Cardiac muscle cell (in vitro differentiated cells and primary cell): ENCODE data around the gene SMYD3. TPM values are rescaled to one million over a fixed set of nuclear protein-coding genes. Genes with fewer than 3 reads are reported as not detected.
"Not testable (repeated sequence)": the region's sequence is repeated elsewhere in the genome, so short reads cannot be mapped to it uniquely, and the experiment has no call there.

Source experiments
- DNase-seq, 2 donors: peaks; one replicate each; pipeline versions ENCODE4 v3.0.0 to v3.0.0-alpha.2; 2010 to 2017; ENCODE audit warnings: low read depth in 1 of 2, low spot score in 1 of 2
- H3K27ac ChIP-seq: fragments of 200-600 bp; sonication (generic); 2 replicates; pipeline ENCODE4 v1.5.1; 2016
- H3K27me3 ChIP-seq: fragments of 200-600 bp; sonication (generic); 2 replicates; pipeline ENCODE4 v1.6.0; 2016; ENCODE audit warnings: control low read depth
- H3K36me3 ChIP-seq: fragments of 200-600 bp; sonication (generic); 2 replicates; pipeline ENCODE4 v1.5.1; 2016; ENCODE audit warnings: control low read depth
- H3K4me1 ChIP-seq: fragments of 200-600 bp; sonication (generic); 2 replicates; pipeline ENCODE4 v1.8.1; 2017; ENCODE audit warnings: low read depth, mild to moderate bottlenecking, mixed run types
- H3K4me3 ChIP-seq: fragments of 200-600 bp; sonication (generic); 2 replicates; pipeline ENCODE4 v1.5.1; 2016; ENCODE audit warnings: mild to moderate bottlenecking
- H3K9me3 ChIP-seq: fragments of 200-600 bp; sonication (generic); 2 replicates; pipeline ENCODE4 v1.5.1; 2017; ENCODE audit warnings: low read depth, mild to moderate bottlenecking, control low read depth
- polyA plus RNA-seq: library from polyadenylated mRNA; unstranded; fragments of >200 nt; fragmentation: Nextera tagmentation; extraction: Ambion mirVana; gene quantifications from 2 replicates; pipeline ENCODE4 v1.2.1, GENCODE V29; 2016
- total RNA-seq: library from RNA; depleted of rRNA; stranded (reverse); fragments of >200 nt; gene quantifications from 2 replicates; pipeline ENCODE4 v1.2.3, GENCODE V29; 2016
- TF ChIP-seq, protein P1 (sequence below): IDR thresholded peaks from 2 replicates; pipeline ENCODE4 v1.5.1; 2012; ENCODE audit warnings: low read depth, mild to moderate bottlenecking, low read length

Gene SMYD3
- total and polyA plus RNA-seq, 2 experiments from 2014 or later: 47.2 to 50.8 TPM

DNA sequence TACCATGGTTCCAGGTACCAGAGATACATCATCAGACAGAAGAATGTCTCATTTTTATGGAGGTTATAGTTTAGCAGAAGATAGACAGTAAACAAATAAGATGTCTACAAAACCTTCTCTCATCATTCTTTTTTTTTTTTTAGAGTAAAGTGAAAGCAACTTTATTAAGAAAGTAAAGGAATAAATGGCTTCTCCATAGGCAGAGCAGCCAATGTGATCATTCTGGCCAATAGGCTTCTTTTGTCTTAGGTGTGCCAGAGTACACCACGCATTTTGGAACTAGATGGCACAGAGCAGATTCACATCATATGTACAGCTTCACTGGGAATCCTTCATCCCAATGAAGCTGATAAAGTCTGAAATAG lies 428.2 kb downstream of the SMYD3 start:
- H3K4me3 ChIP-seq: no peak overlapping the region
- TF ChIP-seq, protein P1, sequence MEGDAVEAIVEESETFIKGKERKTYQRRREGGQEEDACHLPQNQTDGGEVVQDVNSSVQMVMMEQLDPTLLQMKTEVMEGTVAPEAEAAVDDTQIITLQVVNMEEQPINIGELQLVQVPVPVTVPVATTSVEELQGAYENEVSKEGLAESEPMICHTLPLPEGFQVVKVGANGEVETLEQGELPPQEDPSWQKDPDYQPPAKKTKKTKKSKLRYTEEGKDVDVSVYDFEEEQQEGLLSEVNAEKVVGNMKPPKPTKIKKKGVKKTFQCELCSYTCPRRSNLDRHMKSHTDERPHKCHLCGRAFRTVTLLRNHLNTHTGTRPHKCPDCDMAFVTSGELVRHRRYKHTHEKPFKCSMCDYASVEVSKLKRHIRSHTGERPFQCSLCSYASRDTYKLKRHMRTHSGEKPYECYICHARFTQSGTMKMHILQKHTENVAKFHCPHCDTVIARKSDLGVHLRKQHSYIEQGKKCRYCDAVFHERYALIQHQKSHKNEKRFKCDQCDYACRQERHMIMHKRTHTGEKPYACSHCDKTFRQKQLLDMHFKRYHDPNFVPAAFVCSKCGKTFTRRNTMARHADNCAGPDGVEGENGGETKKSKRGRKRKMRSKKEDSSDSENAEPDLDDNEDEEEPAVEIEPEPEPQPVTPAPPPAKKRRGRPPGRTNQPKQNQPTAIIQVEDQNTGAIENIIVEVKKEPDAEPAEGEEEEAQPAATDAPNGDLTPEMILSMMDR: no peak
- DNase-seq: no peak

DNA sequence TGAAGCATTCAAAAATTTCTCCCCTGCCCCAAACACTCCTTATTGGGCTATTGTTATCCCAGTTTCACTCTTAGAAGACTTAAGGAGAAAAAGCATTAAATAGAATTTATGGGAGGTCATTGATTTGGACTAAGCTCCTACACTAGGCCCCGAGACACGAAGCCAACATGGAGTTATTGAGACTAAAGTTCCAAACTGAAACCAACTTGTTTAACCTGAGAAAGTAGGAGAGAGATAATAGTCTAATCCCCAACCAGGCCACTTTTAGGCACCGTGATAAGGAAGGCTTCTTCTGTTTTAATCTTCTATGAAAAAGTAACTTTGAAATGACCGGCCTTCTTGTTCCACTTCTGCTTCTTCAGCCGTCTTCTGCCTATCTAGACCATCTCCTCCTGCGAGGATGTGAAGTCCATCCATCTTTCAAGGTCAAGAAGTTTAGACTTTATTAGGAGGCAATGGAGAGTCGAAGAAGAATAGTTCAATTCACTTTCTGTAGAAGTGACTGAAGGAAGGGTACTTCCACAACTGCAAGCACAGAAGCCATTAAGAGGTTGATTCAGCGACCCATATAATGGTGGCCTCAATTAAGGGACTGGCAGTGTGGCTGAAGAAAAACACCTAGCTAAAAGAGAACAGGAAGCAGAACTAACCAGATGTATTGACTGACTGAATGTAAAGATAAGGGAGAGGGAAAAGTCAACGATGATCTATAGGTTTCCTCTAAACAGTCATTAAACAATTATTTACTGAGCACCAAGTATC lies 428.8 kb downstream of the SMYD3 start:
- peaks cover 17% of the 10 kb centered on the region for H3K4me1 ChIP-seq
- DNase-seq: no peak
- no peak overlapping the region for H3K27ac ChIP-seq
- no peaks in the 10 kb centered on the region for H3K27me3 ChIP-seq
- H3K4me3 ChIP-seq: no peak overlapping the region
- H3K36me3 ChIP-seq: no peaks in the 10 kb centered on the region
- H3K9me3 ChIP-seq: no peaks in the 10 kb centered on the region
- TF ChIP-seq, protein P1: no peak

More for the DNA sequence above, 428.2 kb downstream of the SMYD3 start:
- Histone ChIP-seq H3K27me3 (no peaks in the 10 kb centered on the region), H3K27ac (no peak overlapping the region), H3K4me1 (peaks cover 17% of the 10 kb centered on the region), H3K9me3 (no peaks in the 10 kb centered on the region), H3K36me3 (no peaks in the 10 kb centered on the region)

DNA sequence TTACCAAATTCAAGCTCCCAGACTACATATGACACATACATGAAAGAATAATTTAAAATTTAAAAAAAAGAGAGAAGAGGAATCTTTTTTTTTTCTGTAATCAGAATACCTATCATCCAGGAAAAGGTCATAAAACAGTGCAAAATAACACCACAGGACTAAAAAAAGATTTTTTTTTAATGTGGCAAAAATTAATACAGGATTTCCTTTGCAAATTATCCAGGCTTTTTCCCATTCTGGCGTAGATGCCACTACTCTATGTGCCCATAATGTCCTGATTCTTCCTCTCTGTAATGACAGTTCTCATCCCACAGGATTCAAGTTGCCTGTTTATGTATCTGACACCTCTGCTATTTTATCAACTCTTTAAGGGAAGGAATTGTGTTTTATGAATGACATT lies 429.6 kb downstream of the SMYD3 start:
- Histone ChIP-seq H3K4me3 (no peak overlapping the region), H3K27me3 (no peaks in the 10 kb centered on the region), H3K27ac (no peak overlapping the region), H3K36me3 (no peaks in the 10 kb centered on the region), H3K4me1 (peaks cover 17% of the 10 kb centered on the region), H3K9me3 (no peaks in the 10 kb centered on the region)
- no peak for DNase-seq
- TF ChIP-seq, protein P1: no peak

DNA sequence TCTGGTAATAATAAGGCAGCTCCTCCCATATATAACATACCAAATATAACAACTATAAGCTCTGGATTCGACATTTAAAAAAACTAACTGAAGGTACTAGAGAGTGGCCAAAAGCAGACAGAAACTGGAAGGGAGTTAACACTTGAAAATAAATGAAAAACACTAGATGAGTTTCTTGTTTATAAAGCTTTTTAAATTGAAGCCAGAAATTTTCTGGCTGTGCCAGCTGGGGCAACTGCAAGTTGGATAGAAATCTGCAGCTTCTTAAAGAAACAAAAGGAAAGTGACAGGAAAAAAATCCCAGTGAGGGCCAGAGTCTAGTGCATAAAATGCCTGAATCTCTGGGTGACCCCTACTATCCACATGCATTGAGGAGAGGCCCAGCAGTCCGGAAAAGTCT lies 432.7 kb downstream of the SMYD3 start:
- Histone ChIP-seq H3K4me1 (peaks cover 21% of the 10 kb centered on the region), H3K4me3 (no peak overlapping the region), H3K9me3 (no peaks in the 10 kb centered on the region), H3K27ac (no peak overlapping the region), H3K27me3 (no peaks in the 10 kb centered on the region), H3K36me3 (no peaks in the 10 kb centered on the region)
- TF ChIP-seq, protein P1: no peak
- no peak for DNase-seq

DNA sequence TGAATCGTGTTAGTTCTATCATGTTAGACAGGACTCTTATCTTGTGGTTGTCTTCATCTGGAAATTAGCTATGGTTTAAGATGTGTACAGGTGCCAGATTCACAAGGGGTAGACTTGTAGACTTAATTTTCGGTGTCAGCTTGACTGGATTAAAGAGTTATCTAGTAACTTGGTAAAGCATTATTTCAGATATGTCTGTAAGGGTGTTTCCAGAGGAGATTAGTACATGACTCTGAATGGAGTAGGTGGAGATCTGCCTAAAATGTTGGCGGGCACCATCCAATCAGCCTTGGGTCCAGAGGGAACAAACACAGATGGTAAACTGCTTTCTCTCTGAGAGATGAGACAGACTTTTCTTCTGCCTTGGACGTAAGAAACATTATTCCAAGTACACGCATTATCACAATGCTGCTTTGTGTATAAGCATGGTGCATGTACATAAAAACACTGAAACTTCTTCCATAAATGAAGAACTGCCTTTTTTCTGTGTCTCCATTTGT lies 434.6 kb downstream of the SMYD3 start:
- Histone ChIP-seq H3K36me3 (no peaks in the 10 kb centered on the region), H3K9me3 (no peaks in the 10 kb centered on the region), H3K4me3 (no peak overlapping the region), H3K27ac (no peak overlapping the region), H3K27me3 (no peaks in the 10 kb centered on the region), H3K4me1 (peaks cover 18% of the 10 kb centered on the region)
- TF ChIP-seq, protein P1: no peak
- no peak for DNase-seq

DNA sequence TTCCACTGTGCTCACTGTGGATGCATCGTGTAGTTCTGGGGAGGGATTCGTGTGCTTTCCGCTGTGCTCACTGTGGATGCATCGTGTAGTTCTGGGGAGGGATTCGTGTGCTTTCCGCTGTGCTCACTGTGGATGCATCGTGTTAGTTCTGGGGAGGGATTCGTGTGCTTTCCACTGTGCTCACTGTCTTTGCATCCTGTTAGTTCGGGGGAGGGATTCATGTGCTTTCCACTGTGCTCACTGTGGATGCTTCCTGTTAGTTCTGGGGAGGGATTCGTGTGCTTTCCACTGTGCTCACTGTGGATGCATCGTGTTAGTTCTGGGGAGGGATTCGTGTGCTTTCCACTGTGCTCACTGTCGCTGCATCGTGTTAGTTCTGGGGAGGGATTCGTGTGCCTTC lies 435.1 kb downstream of the SMYD3 start:
- not testable (repeated sequence) for DNase-seq, H3K36me3 ChIP-seq, H3K9me3 ChIP-seq, H3K27ac ChIP-seq, H3K27me3 ChIP-seq, H3K4me3 ChIP-seq
- peaks cover 16% of the 10 kb centered on the region for H3K4me1 ChIP-seq

DNA sequence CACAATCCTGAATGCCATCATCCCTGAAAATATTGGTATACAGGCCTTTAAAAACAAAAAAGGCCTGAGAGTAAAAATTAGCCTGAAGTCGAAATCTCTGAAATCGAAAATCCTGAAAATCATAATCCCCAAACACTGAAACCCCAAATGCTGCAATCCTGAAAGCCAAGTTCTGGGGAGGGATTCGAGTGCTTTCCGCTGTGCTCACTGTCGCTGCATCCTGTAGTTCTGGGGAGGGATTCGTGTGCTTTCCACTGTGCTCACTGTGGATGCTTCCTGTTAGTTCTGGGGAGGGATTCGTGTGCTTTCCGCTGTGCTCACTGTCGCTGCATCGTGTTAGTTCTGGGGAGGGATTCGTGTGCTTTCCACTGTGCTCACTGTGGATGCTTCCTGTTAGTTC lies 435.5 kb downstream of the SMYD3 start:
- DNase-seq, H3K4me3 ChIP-seq, H3K9me3 ChIP-seq: not testable (repeated sequence)

More for the DNA sequence above, 435.5 kb downstream of the SMYD3 start:
- not testable (repeated sequence) for H3K36me3 ChIP-seq, H3K27ac ChIP-seq, H3K27me3 ChIP-seq
- peaks cover 12% of the 10 kb centered on the region for H3K4me1 ChIP-seq
